Measurements from ENCODE around the gene MYZAP.

- TF ChIP-seq CTCF (conservative IDR thresholded peaks at IDR 0.05; ENCODE audit: low read depth in 2 of 2): no peak
- no peak for TF ChIP-seq EZH2phosphoT487 (IDR thresholded peaks at IDR 0.05; ENCODE audit: unreplicated experiment)
- no peak for TF ChIP-seq REST (IDR thresholded peaks at IDR 0.05; ENCODE audit: unreplicated experiment)
- TF ChIP-seq EZH2 (IDR thresholded peaks at IDR 0.05; ENCODE audit: low read depth, unreplicated experiment): no peak
- TF ChIP-seq POLR2AphosphoS5 (IDR thresholded peaks at IDR 0.05; ENCODE audit: low read depth): no peak
- no peak for TF ChIP-seq CREB1 (CRISPR knock-in tag; IDR thresholded peaks at IDR 0.05; ENCODE audit: low read depth)
- no peak for TF ChIP-seq ZNF462 (CRISPR knock-in tag; IDR thresholded peaks at IDR 0.05)
- no peak for TF ChIP-seq ZNF114 (CRISPR knock-in tag; IDR thresholded peaks at IDR 0.05)
Measured at GRCh38 chr15:57548351-57548750, 43.4 kb upstream of the MYZAP start.
